ENCODE measurements around the gene TAS2R30.
A peak's percentile ranks its signal among the peaks of the same experiment; 100 is the strongest.

The TAS2R30 gene, protein sequence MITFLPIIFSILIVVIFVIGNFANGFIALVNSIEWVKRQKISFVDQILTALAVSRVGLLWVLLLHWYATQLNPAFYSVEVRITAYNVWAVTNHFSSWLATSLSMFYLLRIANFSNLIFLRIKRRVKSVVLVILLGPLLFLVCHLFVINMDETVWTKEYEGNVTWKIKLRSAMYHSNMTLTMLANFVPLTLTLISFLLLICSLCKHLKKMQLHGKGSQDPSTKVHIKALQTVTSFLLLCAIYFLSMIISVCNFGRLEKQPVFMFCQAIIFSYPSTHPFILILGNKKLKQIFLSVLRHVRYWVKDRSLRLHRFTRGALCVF

DNA sequence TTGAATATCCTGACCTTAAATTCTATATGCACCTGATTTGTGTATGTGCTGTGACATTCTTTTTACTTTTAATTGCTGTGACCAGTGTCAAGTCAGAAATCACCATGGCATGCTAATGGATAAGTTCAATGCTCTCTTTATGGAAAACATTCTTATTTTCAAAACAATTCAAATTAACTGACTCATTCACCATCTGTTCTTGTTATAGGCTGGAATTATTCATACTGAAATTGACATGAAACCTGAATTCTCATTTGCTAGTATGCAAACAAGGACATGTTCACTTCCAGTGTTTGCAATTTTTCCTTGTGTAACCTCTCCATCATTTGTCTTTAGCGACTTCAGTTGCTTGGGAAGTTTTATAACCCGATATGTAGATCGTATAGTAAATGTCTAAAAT, at the start of gene TAS2R30:
Gene TAS2R30 (minus strand): TSS at position 340 of the 400 bp plus-strand sequence. CDS start 400 bp downstream, outside the sequence.
- no CpG with 5 or more reads among the region's 3 CpGs for WGBS (ENCODE audit: insufficient coverage, insufficient read length)
- H3K9me3 ChIP-seq (ENCODE audit: control insufficient read depth, insufficient read depth, low read length) = no peaks in the 10 kb centered on the region
- no peak within 1 kb of the TSS for H3K4me3 ChIP-seq (ENCODE audit: low read length)
- H3K27me3 ChIP-seq (ENCODE audit: control insufficient read depth, insufficient read depth, low read length) = no peaks in the 10 kb centered on the region
- H3K27ac ChIP-seq (ENCODE audit: low read length) = no peak within 1 kb of the TSS
- no peaks in the 10 kb centered on the region for H3K4me1 ChIP-seq (ENCODE audit: control insufficient read depth, insufficient read depth, low read length)
- no peaks in the 10 kb centered on the region for H3K36me3 ChIP-seq (ENCODE audit: control insufficient read depth, insufficient read depth, low read length)
- no peak for DNase-seq (ENCODE audit: low read depth, low spot score)

GRCh38 chr12:11183011-11183410, 48.6 kb upstream of the TAS2R30 start:
- Histone ChIP-seq H3K27me3 (ENCODE audit: control insufficient read depth, insufficient read depth, low read length) (no peaks in the 10 kb centered on the region), H3K36me3 (ENCODE audit: control insufficient read depth, insufficient read depth, low read length) (no peaks in the 10 kb centered on the region), H3K9me3 (ENCODE audit: control insufficient read depth, insufficient read depth, low read length) (no peaks in the 10 kb centered on the region), H3K27ac (ENCODE audit: low read length) (no peak overlapping the region), H3K4me1 (ENCODE audit: control insufficient read depth, insufficient read depth, low read length) (no peaks in the 10 kb centered on the region), H3K4me3 (ENCODE audit: low read length) (no peak overlapping the region)
- no peak for DNase-seq (ENCODE audit: low read depth, low spot score)

GRCh38 chr12:11182529-11182928, 48.1 kb upstream of the TAS2R30 start:
- no peaks in the 10 kb centered on the region for H3K27me3 ChIP-seq (ENCODE audit: control insufficient read depth, insufficient read depth, low read length)
- no peak overlapping the region for H3K27ac ChIP-seq (ENCODE audit: low read length)
- H3K4me1 ChIP-seq (ENCODE audit: control insufficient read depth, insufficient read depth, low read length) = no peaks in the 10 kb centered on the region
- no peak for DNase-seq (ENCODE audit: low read depth, low spot score)
- no peak overlapping the region for H3K4me3 ChIP-seq (ENCODE audit: low read length)
- H3K36me3 ChIP-seq (ENCODE audit: control insufficient read depth, insufficient read depth, low read length) = no peaks in the 10 kb centered on the region
- H3K9me3 ChIP-seq (ENCODE audit: control insufficient read depth, insufficient read depth, low read length) = no peaks in the 10 kb centered on the region

DNA sequence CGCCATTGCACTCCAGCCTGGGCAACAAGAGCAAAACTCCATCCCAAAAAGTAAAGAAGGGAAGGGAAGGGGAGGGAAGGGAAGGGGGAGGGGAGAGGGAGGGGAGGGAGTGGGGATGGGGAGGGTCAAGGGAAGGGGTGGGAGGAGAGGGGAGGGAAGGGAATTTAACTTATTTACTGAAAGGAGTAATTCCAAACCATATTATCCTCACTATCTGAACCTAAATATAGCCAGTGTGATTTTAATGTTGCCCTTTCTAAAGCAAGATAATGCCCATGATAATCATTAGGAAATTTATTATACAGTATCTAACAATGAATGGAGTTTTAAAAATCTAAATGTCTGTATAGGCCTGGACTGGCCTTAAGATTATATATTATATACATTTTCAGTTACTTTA, 43.8 kb upstream of the TAS2R30 start:
- Histone ChIP-seq H3K4me1 (ENCODE audit: control insufficient read depth, insufficient read depth, low read length) (no peaks in the 10 kb centered on the region), H3K36me3 (ENCODE audit: control insufficient read depth, insufficient read depth, low read length) (no peaks in the 10 kb centered on the region), H3K9me3 (ENCODE audit: control insufficient read depth, insufficient read depth, low read length) (no peaks in the 10 kb centered on the region), H3K27me3 (ENCODE audit: control insufficient read depth, insufficient read depth, low read length) (no peaks in the 10 kb centered on the region), H3K27ac (ENCODE audit: low read length) (no peak overlapping the region), H3K4me3 (ENCODE audit: low read length) (no peak overlapping the region)
- no peak for DNase-seq (ENCODE audit: low read depth, low spot score)
- no CpG with 5 or more reads among the region's 1 CpG for WGBS (ENCODE audit: insufficient coverage, insufficient read length)

- no CpG with 5 or more reads among the region's 2 CpGs for WGBS (ENCODE audit: insufficient coverage, insufficient read length)
- H3K27ac ChIP-seq (ENCODE audit: low read length) = no peak overlapping the region
- no peaks in the 10 kb centered on the region for H3K27me3 ChIP-seq (ENCODE audit: control insufficient read depth, insufficient read depth, low read length)
- no peaks in the 10 kb centered on the region for H3K9me3 ChIP-seq (ENCODE audit: control insufficient read depth, insufficient read depth, low read length)
- no peak overlapping the region for H3K4me3 ChIP-seq (ENCODE audit: low read length)
- H3K4me1 ChIP-seq (ENCODE audit: control insufficient read depth, insufficient read depth, low read length) = no peaks in the 10 kb centered on the region
- no peak for DNase-seq (ENCODE audit: low read depth, low spot score)
- no peaks in the 10 kb centered on the region for H3K36me3 ChIP-seq (ENCODE audit: control insufficient read depth, insufficient read depth, low read length)
These were observed 39.6 kb upstream of the TAS2R30 start for GRCh38 chr12:11174022-11174421.

DNA sequence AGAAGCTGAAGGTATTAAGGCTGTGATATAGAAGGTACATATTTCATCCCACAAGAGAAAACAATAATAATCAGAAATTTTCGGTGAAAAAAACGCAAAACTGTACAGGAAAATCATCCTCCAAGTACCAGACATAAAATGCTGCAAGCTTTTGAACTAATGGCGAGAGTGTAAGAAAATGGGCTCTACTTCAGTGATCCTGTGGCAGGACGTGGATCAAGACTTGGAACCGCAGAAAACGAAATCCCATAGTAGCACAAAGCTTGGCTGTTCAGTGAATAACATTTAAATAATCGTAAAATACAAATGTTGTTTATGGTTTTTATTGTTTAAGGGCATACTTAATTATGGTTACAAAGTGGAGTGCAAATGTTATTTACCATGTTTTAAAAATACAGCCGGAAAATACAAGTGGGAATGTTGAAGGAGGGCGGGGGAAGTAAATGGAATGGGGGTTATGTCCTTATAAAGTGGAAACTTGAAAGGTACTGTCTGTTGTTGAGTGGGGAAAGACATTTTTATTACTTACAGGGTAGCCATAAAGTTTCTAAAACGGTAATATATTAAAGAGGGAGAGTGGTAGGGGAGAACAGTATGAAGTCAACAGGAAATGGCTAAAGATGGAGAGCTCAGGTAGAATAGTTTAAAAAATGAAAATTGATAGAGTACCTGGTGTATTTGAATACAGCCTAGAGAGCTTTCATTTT, 37.7 kb upstream of the TAS2R30 start:
- no peaks in the 10 kb centered on the region for H3K4me1 ChIP-seq (ENCODE audit: control insufficient read depth, insufficient read depth, low read length)
- H3K4me3 ChIP-seq (ENCODE audit: low read length) = peak overlapping the region; percentile 66; the same call in 1 of the 2 replicates
- no peaks in the 10 kb centered on the region for H3K9me3 ChIP-seq (ENCODE audit: control insufficient read depth, insufficient read depth, low read length)
- no peak overlapping the region for H3K27ac ChIP-seq (ENCODE audit: low read length)
- H3K27me3 ChIP-seq (ENCODE audit: control insufficient read depth, insufficient read depth, low read length) = no peaks in the 10 kb centered on the region
- WGBS (ENCODE audit: insufficient coverage, insufficient read length) = 100% methylated on average over 2 of the region's 10 CpGs
- H3K36me3 ChIP-seq (ENCODE audit: control insufficient read depth, insufficient read depth, low read length) = no peaks in the 10 kb centered on the region
- no peak for DNase-seq (ENCODE audit: low read depth, low spot score)

- peak; percentile 64 for DNase-seq (ENCODE audit: low read depth, low spot score)
- WGBS (ENCODE audit: insufficient coverage, insufficient read length) = no CpG with 5 or more reads among the region's 70 CpGs
- no peaks in the 10 kb centered on the region for H3K9me3 ChIP-seq (ENCODE audit: control insufficient read depth, insufficient read depth, low read length)
- peak within 1 kb of the TSS; percentile 66 for H3K4me3 ChIP-seq (ENCODE audit: low read length)
- H3K27ac ChIP-seq (ENCODE audit: low read length) = no peak within 1 kb of the TSS
- H3K36me3 ChIP-seq (ENCODE audit: control insufficient read depth, insufficient read depth, low read length) = 0 out of 2 replicates have a peak, but pooled peaks cover under 1% of the 10 kb centered on the region
- H3K4me1 ChIP-seq (ENCODE audit: control insufficient read depth, insufficient read depth, low read length) = no peaks in the 10 kb centered on the region
- no peaks in the 10 kb centered on the region for H3K27me3 ChIP-seq (ENCODE audit: control insufficient read depth, insufficient read depth, low read length)
These were observed 36.9 kb upstream of the TAS2R30 start, which contains the start of gene SMIM10L1 for GRCh38 chr12:11171145-11171968. Gene SMIM10L1, plus strand, starts transcription at chr12:11171194. Its CDS starts 163 bp downstream, at chr12:11171357.

GRCh38 chr12:11170810-11171144, 36.3 kb upstream of the TAS2R30 start:
- Histone ChIP-seq H3K9me3 (ENCODE audit: control insufficient read depth, insufficient read depth, low read length) (no peaks in the 10 kb centered on the region), H3K27me3 (ENCODE audit: control insufficient read depth, insufficient read depth, low read length) (no peaks in the 10 kb centered on the region), H3K36me3 (ENCODE audit: control insufficient read depth, insufficient read depth, low read length) (peaks cover 6% of the 10 kb centered on the region; the same call in 1 of the 2 replicates), H3K27ac (ENCODE audit: low read length) (no peak overlapping the region), H3K4me3 (ENCODE audit: low read length) (peak overlapping the region; percentile 66; the same call in 1 of the 2 replicates), H3K4me1 (ENCODE audit: control insufficient read depth, insufficient read depth, low read length) (no peaks in the 10 kb centered on the region)
- DNase-seq (ENCODE audit: low read depth, low spot score) = no peak
- WGBS (ENCODE audit: insufficient coverage, insufficient read length) = no CpG with 5 or more reads among the region's 4 CpGs

DNA sequence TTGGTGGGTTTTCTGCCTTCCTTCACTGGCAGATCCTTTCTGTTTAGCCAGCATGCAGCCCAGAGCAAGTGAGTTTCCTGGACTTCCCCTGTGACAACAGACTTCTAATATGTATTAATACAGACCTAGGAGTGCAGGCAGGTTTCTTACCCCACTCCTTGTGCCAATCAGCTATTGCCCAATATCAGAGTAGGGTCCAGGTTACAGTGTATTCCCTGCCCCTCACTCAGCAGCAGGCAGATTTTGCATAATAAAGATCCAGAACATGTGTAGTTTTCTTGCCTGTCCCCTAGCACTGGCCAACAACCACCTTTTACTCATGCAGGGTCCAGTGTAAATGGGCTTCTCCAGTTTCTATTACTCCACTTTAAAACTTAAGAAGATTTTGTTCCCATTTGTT, 31.9 kb upstream of the TAS2R30 start:
- Histone ChIP-seq H3K9me3 (ENCODE audit: control insufficient read depth, insufficient read depth, low read length) (no peaks in the 10 kb centered on the region), H3K4me1 (ENCODE audit: control insufficient read depth, insufficient read depth, low read length) (no peaks in the 10 kb centered on the region), H3K36me3 (ENCODE audit: control insufficient read depth, insufficient read depth, low read length) (peaks cover 8% of the 10 kb centered on the region; the same call in 1 of the 2 replicates), H3K27ac (ENCODE audit: low read length) (no peak overlapping the region), H3K4me3 (ENCODE audit: low read length) (no peak overlapping the region), H3K27me3 (ENCODE audit: control insufficient read depth, insufficient read depth, low read length) (no peaks in the 10 kb centered on the region)
- no peak for DNase-seq (ENCODE audit: low read depth, low spot score)

- Histone ChIP-seq H3K4me3 (ENCODE audit: low read length) (no peak overlapping the region), H3K27ac (ENCODE audit: low read length) (no peak overlapping the region), H3K27me3 (ENCODE audit: control insufficient read depth, insufficient read depth, low read length) (no peaks in the 10 kb centered on the region), H3K36me3 (ENCODE audit: control insufficient read depth, insufficient read depth, low read length) (peaks cover 8% of the 10 kb centered on the region; the same call in 1 of the 2 replicates), H3K4me1 (ENCODE audit: control insufficient read depth, insufficient read depth, low read length) (no peaks in the 10 kb centered on the region), H3K9me3 (ENCODE audit: control insufficient read depth, insufficient read depth, low read length) (no peaks in the 10 kb centered on the region)
- DNase-seq (ENCODE audit: low read depth, low spot score) = no peak
These were observed 29.9 kb upstream of the TAS2R30 start for GRCh38 chr12:11164384-11164783.
